ENCODE measurements around the gene ROBO4. TPM values are rescaled to one million over a fixed set of nuclear protein-coding genes. Genes with fewer than 3 reads are reported as not detected.

The ROBO4 gene
- total and polyA plus RNA-seq, 2 donors = 1.5 to 3.7 TPM

GRCh38 chr11:124893781-124894401, 3.8 kb downstream of the ROBO4 start:
- no peak for DNase-seq (ENCODE audit: low read depth in 6 of 9, low spot score in 9 of 9)
- Histone ChIP-seq H3K27ac (ENCODE audit: low read depth in 1 of 2, low read length in 1 of 2) (no peak overlapping the region), H3K4me3 (ENCODE audit: low read length in 2 of 2) (no peak overlapping the region), H3K27me3 (ENCODE audit: control insufficient read depth in 2 of 2, insufficient read depth in 1 of 2, low read length in 1 of 2) (peaks cover 0 to 11% of the 10 kb centered on the region in 2 donors), H3K4me1 (ENCODE audit: control insufficient read depth in 2 of 2, insufficient read depth in 2 of 2, low read length in 2 of 2) (no peaks in the 10 kb centered on the region), H3K36me3 (ENCODE audit: control insufficient read depth in 2 of 2, insufficient read depth in 2 of 2, low read length in 1 of 2) (no peaks in the 10 kb centered on the region), H3K9me3 (ENCODE audit: control insufficient read depth in 2 of 2, insufficient read depth in 1 of 2, low read length in 1 of 2) (no peaks in the 10 kb centered on the region)
- 98% methylated on average over 14 of the region's 14 CpGs for WGBS

GRCh38 chr11:124892750-124893454, 4.8 kb downstream of the ROBO4 start:
- H3K9me3 ChIP-seq (ENCODE audit: control insufficient read depth in 2 of 2, insufficient read depth in 1 of 2, low read length in 1 of 2) = no peaks in the 10 kb centered on the region
- no peaks in the 10 kb centered on the region for H3K4me1 ChIP-seq (ENCODE audit: control insufficient read depth in 2 of 2, insufficient read depth in 2 of 2, low read length in 2 of 2)

GRCh38 chr11:124892146-124892545, 5.5 kb downstream of the ROBO4 start:
- Histone ChIP-seq H3K27me3 (ENCODE audit: control insufficient read depth in 2 of 2, insufficient read depth in 1 of 2, low read length in 1 of 2) (peaks cover 0 to 3% of the 10 kb centered on the region in 2 donors), H3K27ac (ENCODE audit: low read depth in 1 of 2, low read length in 1 of 2) (no peak overlapping the region), H3K4me1 (ENCODE audit: control insufficient read depth in 2 of 2, insufficient read depth in 2 of 2, low read length in 2 of 2) (no peaks in the 10 kb centered on the region), H3K9me3 (ENCODE audit: control insufficient read depth in 2 of 2, insufficient read depth in 1 of 2, low read length in 1 of 2) (no peaks in the 10 kb centered on the region), H3K36me3 (ENCODE audit: control insufficient read depth in 2 of 2, insufficient read depth in 2 of 2, low read length in 1 of 2) (no peaks in the 10 kb centered on the region), H3K4me3 (ENCODE audit: low read length in 2 of 2) (no peak overlapping the region)
- no peak for DNase-seq (ENCODE audit: low read depth in 6 of 9, low spot score in 9 of 9)
- 93% methylated on average over 2 of the region's 2 CpGs for WGBS

More at GRCh38 chr11:124892750-124893454, 4.8 kb downstream of the ROBO4 start:
- Histone ChIP-seq H3K27me3 (ENCODE audit: control insufficient read depth in 2 of 2, insufficient read depth in 1 of 2, low read length in 1 of 2) (peaks cover 0 to 5% of the 10 kb centered on the region in 2 donors), H3K36me3 (ENCODE audit: control insufficient read depth in 2 of 2, insufficient read depth in 2 of 2, low read length in 1 of 2) (no peaks in the 10 kb centered on the region), H3K27ac (ENCODE audit: low read depth in 1 of 2, low read length in 1 of 2) (no peak overlapping the region), H3K4me3 (ENCODE audit: low read length in 2 of 2) (no peak overlapping the region)
- DNase-seq (ENCODE audit: low read depth in 6 of 9, low spot score in 9 of 9) = no peak
- 75% methylated on average over 9 of the region's 9 CpGs for WGBS

- Histone ChIP-seq H3K36me3 (ENCODE audit: control insufficient read depth in 2 of 2, insufficient read depth in 2 of 2, low read length in 1 of 2) (no peaks in the 10 kb centered on the region), H3K9me3 (ENCODE audit: control insufficient read depth in 2 of 2, insufficient read depth in 1 of 2, low read length in 1 of 2) (no peaks in the 10 kb centered on the region), H3K27ac (ENCODE audit: low read depth in 1 of 2, low read length in 1 of 2) (no peak overlapping the region), H3K27me3 (ENCODE audit: control insufficient read depth in 2 of 2, insufficient read depth in 1 of 2, low read length in 1 of 2) (peaks cover 0 to 3% of the 10 kb centered on the region in 2 donors), H3K4me1 (ENCODE audit: control insufficient read depth in 2 of 2, insufficient read depth in 2 of 2, low read length in 2 of 2) (no peaks in the 10 kb centered on the region), H3K4me3 (ENCODE audit: low read length in 2 of 2) (no peak overlapping the region)
- WGBS = 95% methylated on average over 12 of the region's 12 CpGs
- no peak for DNase-seq (ENCODE audit: low read depth in 6 of 9, low spot score in 9 of 9)
Observed at GRCh38 chr11:124891373-124891861, 6.2 kb downstream of the ROBO4 start.

GRCh38 chr11:124890683-124891372, 6.8 kb downstream of the ROBO4 start:
- 92% methylated on average over 9 of the region's 9 CpGs for WGBS
- Histone ChIP-seq H3K27ac (ENCODE audit: low read depth in 1 of 2, low read length in 1 of 2) (no peak overlapping the region), H3K4me1 (ENCODE audit: control insufficient read depth in 2 of 2, insufficient read depth in 2 of 2, low read length in 2 of 2) (no peaks in the 10 kb centered on the region), H3K9me3 (ENCODE audit: control insufficient read depth in 2 of 2, insufficient read depth in 1 of 2, low read length in 1 of 2) (no peaks in the 10 kb centered on the region), H3K36me3 (ENCODE audit: control insufficient read depth in 2 of 2, insufficient read depth in 2 of 2, low read length in 1 of 2) (no peaks in the 10 kb centered on the region), H3K27me3 (ENCODE audit: control insufficient read depth in 2 of 2, insufficient read depth in 1 of 2, low read length in 1 of 2) (peaks cover 0 to 3% of the 10 kb centered on the region in 2 donors), H3K4me3 (ENCODE audit: low read length in 2 of 2) (no peak overlapping the region)
- DNase-seq (ENCODE audit: low read depth in 6 of 9, low spot score in 9 of 9) = no peak

- H3K27ac ChIP-seq (ENCODE audit: low read depth in 1 of 2, low read length in 1 of 2) = no peak overlapping the region
- DNase-seq (ENCODE audit: low read depth in 6 of 9, low spot score in 9 of 9) = no peak
Observed at GRCh38 chr11:124890151-124890550, 7.5 kb downstream of the ROBO4 start.

GRCh38 chr11:124889191-124890091, 8.2 kb downstream of the ROBO4 start:
- H3K36me3 ChIP-seq (ENCODE audit: control insufficient read depth in 2 of 2, insufficient read depth in 2 of 2, low read length in 1 of 2) = no peaks in the 10 kb centered on the region
- H3K27ac ChIP-seq (ENCODE audit: low read depth in 1 of 2, low read length in 1 of 2) = no peak overlapping the region
- peaks cover 0 to 5% of the 10 kb centered on the region in 2 donors for H3K27me3 ChIP-seq (ENCODE audit: control insufficient read depth in 2 of 2, insufficient read depth in 1 of 2, low read length in 1 of 2)
- no peak for DNase-seq (ENCODE audit: low read depth in 6 of 9, low spot score in 9 of 9)
- no peaks in the 10 kb centered on the region for H3K4me1 ChIP-seq (ENCODE audit: control insufficient read depth in 2 of 2, insufficient read depth in 2 of 2, low read length in 2 of 2)
- 91% methylated on average over 2 of the region's 2 CpGs for WGBS
- H3K9me3 ChIP-seq (ENCODE audit: control insufficient read depth in 2 of 2, insufficient read depth in 1 of 2, low read length in 1 of 2) = no peaks in the 10 kb centered on the region
- no peak overlapping the region for H3K4me3 ChIP-seq (ENCODE audit: low read length in 2 of 2)

More at GRCh38 chr11:124890151-124890550, 7.5 kb downstream of the ROBO4 start:
- WGBS = 92% methylated on average over 2 of the region's 2 CpGs
- H3K4me3 ChIP-seq (ENCODE audit: low read length in 2 of 2) = no peak overlapping the region
- no peaks in the 10 kb centered on the region for H3K36me3 ChIP-seq (ENCODE audit: control insufficient read depth in 2 of 2, insufficient read depth in 2 of 2, low read length in 1 of 2)
- no peaks in the 10 kb centered on the region for H3K9me3 ChIP-seq (ENCODE audit: control insufficient read depth in 2 of 2, insufficient read depth in 1 of 2, low read length in 1 of 2)
- no peaks in the 10 kb centered on the region for H3K4me1 ChIP-seq (ENCODE audit: control insufficient read depth in 2 of 2, insufficient read depth in 2 of 2, low read length in 2 of 2)
- H3K27me3 ChIP-seq (ENCODE audit: control insufficient read depth in 2 of 2, insufficient read depth in 1 of 2, low read length in 1 of 2) = peaks cover 0 to 3% of the 10 kb centered on the region in 2 donors

GRCh38 chr11:124887667-124888013, 10.0 kb downstream of the ROBO4 start:
- H3K27ac ChIP-seq (ENCODE audit: low read depth in 1 of 2, low read length in 1 of 2) = no peak overlapping the region
- no peak for DNase-seq (ENCODE audit: low read depth in 6 of 9, low spot score in 9 of 9)
- H3K4me1 ChIP-seq (ENCODE audit: control insufficient read depth in 2 of 2, insufficient read depth in 2 of 2, low read length in 2 of 2) = no peaks in the 10 kb centered on the region
- no peak overlapping the region for H3K4me3 ChIP-seq (ENCODE audit: low read length in 2 of 2)
- no peaks in the 10 kb centered on the region for H3K9me3 ChIP-seq (ENCODE audit: control insufficient read depth in 2 of 2, insufficient read depth in 1 of 2, low read length in 1 of 2)
- no peaks in the 10 kb centered on the region for H3K36me3 ChIP-seq (ENCODE audit: control insufficient read depth in 2 of 2, insufficient read depth in 2 of 2, low read length in 1 of 2)
- H3K27me3 ChIP-seq (ENCODE audit: control insufficient read depth in 2 of 2, insufficient read depth in 1 of 2, low read length in 1 of 2) = peaks cover 0 to 5% of the 10 kb centered on the region in 2 donors
- WGBS = 94% methylated on average over 3 of the region's 3 CpGs
